ENCODE results near the gene ZNF423.
"Not testable (repeated sequence)": the region's sequence is repeated elsewhere in the genome, so short reads cannot be mapped to it uniquely, and the experiment has no call there.

ZNF423 gene

DNA sequence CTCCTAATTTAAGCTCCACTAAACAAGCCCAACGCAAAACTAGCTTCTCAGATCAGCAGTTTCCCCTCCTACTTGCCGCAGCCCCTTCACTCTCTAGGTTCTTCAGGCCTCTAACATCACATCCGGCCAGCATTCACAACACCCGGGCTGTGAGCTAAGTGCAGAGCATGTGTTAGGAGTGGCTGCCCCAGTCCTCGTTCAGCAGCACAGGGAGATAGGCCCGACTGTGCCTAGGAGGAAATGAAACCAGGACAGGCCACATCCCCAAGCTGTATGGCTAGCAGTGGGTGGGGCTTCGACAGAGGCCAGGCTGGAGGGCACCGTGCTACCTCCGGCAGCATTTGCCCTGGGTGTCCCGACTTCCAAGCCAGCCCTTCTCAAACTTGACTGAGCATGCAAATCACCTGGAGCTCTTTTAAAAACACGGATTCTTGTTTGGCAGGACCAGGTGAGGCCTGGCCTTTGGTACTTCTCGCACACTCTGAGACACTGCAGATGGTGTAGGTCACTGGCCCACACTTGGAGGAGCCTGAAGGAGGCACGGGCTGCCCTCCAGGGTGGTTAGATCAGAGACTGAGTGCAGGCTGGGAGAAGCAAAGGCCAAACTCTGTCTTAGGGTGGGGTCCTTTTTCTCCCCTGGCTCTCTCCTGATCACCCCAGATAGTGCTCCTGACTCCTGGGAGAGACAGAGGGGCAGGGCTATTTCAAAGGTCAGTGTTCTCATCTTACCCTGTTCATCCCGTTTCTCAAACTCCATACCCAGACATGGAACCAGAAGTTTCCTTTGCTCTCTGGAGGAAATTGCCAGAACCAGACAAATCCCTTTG, 280.4 kb downstream of the ZNF423 start:
- no peak for DNase-seq

DNA sequence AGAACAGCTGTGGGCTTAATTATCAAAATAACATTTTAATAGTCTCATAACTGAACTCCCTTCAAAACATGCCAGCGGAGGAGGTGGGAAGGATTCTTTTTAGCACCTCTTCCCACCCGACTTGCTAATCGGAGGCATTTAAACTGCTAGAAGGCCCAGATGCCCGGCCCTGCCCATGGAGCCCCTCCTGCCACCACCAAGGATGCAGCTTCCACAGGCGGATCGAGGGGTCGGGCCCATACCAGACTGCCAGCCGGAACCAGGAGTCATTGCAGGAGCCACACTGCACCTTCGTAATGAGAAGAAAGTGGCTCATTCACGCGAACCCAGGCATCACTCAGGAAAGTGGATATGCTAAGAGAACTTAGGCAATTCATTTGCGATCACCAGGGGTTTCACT, 281.1 kb downstream of the ZNF423 start:
- DNase-seq, result no peak

DNA sequence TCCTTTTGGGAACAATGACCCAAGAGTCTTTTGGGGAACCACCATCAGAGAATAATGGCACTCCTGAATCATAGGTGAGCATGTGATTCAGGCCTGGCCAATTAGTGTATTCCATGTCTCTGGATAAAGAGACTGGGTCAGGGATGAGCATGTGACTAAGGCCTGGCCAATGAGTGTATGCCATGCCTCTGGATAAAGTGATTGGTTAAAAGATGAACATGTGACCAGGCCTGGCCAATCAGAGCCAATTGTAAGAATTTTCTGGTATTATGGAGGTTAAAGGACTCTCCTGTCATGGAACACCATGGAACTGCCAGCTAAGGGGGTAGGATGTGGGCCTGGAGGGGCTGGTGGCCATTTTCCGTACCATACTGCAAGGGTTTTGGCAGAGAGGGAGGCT, 288.0 kb downstream of the ZNF423 start:
- no peak for DNase-seq

DNA sequence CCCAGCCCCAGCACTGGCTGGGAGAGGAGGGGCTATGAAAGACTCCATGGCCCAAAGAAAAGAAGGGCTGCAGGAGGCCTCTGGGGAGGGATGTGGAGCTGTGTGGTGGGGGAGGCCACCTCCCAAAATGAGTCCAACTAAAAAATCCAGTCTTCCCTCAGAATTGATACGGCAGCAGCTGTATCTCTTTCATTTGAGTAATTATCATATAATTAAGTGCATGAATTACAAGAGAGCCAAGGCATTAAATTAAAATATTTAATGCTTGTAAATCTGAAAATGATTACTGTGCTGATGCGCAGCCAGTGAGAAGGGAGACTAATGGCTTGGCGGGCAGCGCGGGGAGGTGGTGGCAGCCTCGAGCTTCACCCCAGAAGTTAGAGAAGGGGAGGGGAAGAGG, 289.5 kb downstream of the ZNF423 start:
- DNase-seq, result no peak

DNA sequence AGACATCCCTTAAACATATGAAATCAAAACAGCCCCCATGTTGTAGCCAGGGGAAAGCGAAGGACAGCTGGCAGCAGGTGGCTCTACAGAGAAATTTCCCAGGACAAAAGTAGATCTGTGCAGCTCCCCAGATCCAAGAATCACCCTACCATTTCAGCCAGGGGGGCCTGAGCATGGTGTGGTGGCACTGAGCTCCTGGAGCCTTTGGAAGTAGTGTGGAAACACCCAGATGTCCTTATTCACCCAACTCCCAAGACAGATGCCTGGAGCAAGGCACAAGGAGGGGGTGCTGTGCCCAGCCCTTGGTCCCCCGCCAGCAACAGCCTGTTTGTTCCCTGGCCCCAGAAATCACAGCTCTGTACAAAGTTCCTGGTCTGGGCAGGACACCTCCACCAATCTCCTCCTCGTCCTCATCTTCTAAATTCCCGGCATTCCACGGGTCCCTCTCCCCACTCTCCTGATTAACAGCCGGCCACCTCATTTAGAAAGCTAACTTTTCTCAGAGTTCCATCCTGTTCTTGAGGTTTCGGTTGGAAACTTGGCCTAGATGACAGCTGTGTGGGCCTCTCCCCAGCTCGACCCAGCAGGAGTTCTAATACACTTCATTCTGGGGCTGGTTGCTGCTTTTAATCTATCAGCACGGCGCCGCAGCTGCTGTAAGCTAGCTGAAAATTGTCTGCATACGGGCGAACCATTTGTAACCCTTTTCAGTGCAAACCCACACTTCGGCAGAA, 291.2 kb downstream of the ZNF423 start:
- no peak for DNase-seq

DNA sequence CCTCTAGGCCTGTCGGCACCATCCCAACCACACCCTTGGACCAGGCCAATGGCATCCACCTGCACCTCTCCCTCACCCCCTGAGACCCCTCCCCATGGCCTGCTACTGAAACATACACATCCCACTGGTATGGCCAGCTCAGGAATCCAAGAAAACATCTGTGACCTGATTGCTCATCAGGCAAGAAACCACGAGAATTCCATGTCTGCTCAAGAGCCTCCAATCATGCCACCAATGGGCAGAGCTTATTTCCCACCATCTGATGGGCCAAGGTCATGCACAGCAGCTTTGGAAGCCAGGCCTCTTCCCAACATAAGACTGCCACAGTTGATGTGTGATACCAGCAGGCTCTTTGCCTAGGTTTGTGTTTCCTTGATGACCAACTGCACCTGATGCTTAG, 292.2 kb downstream of the ZNF423 start:
- no peak for DNase-seq

DNA sequence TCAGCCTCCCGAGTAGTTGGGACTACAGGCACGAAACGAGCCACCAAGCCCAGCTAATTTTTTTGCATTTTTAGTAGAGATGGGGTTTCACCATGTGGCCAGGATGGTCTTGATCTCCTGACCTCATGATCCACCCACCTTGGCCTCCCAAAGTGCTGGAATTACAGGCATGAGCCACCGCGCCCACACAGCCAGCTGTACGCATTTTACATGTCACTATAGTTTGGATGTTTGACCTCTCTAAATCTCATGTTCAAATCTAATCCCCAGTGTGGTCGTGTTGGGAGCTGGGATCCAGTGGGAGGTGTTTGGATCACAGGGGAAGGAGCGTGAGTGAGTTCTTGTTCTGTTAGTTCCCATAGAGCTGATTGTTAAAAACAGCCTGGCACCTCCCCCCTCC, 293.0 kb downstream of the ZNF423 start:
- not testable (repeated sequence) for DNase-seq

DNA sequence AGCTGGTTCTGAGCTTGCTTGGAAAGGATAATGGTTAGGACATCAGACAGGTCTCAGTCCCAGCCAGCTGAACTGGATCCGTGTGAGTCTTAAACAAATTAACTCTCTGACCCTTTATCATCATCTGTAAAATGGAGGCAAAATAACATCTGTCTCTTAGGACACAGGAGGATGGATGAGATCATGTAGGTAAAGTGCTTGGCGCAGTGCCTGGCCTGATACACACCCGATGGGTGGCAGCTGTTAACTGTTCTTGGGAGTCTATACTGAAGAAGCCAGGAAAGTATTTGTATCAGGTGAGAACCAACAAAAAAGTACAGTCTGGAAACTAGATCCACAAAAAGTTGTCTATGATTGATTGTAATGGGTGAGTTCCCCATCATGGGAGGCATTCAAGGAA, 293.7 kb downstream of the ZNF423 start:
- DNase-seq, result no peak

DNA sequence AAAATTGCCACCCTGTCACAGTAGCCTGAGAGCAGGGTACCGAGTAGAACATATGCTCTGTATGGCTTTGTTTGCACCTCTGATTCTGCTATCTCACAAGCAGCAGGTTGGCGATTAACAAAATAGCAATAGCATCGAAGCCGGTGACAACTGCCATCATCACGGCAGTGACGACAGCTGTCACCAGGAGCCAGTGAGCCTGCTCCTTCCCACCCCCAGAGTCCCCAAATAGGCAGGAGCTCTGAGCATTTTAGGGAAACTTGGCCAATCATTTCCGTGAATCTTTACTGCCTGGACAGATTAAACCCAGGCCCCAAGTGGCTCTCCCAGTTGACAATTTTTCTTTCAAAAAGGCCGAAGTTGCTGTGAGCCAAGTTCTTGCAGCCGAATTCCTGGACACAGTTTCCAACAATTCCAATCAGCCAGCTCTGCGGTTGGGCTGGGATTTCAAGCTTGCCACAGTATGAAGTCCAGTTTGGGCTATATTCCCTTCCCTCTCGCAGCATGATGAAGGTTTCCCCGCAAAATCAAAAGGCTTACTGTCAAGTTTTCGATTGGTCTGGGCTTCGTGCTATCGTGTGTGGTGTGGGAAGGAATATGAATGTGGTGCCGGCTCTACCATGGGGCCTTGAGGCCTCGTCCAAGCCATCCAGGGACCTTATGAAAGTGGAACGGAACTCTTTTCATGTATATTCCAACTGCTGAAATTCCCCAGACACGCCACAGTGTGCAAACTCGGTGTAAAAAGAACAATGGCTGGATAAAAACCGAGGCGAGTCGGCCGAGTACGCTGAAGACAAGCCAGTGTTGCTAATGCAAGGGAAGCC, 295.7 kb downstream of the ZNF423 start:
- DNase-seq, result no peak

DNA sequence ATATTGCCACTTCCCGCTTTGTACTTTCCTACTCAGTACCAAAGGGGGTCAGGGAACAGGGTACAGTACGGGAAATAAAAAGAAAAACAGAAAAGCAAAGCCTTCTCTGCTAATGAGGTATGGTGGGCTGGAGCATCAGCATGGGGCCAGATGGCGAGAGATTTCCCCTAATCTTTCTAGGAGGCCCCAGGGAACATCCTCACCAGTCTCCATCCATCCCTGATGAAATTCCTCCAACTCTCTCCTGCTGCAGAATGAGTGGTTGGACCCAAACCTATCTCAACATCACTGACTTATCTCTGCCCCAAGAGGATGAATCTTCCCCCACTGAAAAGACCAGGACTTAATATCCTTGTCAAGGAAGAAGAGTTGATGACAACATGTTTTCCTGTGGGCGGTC, 296.7 kb downstream of the ZNF423 start:
- no peak for DNase-seq

DNA sequence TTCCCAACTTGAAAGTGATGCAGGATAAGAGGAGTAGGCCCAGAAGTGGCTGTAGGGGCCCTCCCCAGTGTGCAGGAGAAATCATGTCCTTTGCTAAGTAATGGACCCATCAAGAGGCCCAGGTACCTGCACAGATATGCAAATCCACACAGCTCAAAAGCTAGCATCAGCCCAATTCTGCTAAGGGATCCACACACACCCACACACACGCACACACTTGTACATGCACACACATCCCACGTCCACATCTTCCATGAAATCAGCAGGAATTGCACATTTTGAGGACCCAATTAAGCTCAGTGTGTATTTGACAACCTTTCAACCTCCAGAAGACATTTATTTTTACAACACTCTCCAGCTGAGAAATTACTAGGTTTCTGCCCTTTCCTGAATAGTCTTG, 297.5 kb downstream of the ZNF423 start:
- no peak for DNase-seq

DNA sequence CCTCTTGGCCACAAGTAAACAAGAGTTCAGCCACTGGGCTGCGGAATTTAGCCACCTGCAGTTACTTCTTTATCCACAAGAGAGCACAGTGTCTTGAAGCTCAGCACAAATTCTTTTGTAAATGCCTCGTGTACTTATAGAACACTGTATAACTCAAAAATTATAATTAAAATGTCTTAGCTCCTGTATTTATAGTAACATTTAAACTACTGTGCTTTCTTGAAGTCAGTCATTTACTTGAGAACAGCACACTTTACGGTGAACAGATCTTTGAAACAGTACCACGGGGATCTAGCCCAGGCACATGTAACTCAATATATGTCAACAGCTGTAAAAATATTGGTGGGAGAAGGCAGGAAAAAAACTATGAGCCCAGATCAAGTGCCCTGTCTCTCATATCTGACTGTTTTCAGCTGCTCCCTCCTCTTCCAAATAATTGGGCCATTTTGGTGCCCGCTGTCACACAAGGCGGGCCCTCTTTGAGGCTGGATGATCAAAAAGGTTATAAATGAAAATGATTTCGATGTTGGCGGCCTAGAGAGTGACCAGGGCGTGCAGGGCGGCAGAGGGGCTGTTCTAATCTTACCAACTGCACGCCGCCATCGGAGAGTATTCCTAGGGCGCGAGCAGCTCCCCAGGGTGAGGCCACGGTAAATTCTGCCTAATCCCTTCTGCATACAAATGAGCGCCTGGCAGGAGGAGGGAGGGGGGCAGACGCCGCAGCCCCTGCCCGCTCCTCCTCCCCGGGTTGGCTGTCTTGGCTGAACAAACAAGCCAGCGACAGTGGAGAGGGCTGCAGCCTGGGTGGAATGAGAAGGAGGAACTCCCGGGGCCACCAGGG, 299.1 kb downstream of the ZNF423 start:
- DNase-seq, result no peak

DNA sequence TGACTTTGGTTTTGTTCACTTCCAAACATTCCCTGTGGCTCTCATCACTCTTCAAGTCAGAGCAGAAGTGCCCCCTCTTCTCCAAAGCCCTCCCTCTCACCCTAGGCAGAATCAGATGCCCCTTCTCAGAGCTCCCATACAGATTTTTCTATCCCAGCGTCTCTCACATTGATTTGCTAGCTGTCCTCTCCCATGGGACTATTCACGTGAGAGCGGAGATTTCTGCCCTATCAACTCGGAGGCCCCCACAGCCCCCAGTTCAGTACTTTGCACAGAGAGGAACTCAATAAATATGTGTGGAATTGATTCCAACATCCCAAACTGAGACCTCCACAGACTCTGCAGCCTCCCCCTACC, 299.7 kb downstream of the ZNF423 start:
- DNase-seq, result no peak

DNA sequence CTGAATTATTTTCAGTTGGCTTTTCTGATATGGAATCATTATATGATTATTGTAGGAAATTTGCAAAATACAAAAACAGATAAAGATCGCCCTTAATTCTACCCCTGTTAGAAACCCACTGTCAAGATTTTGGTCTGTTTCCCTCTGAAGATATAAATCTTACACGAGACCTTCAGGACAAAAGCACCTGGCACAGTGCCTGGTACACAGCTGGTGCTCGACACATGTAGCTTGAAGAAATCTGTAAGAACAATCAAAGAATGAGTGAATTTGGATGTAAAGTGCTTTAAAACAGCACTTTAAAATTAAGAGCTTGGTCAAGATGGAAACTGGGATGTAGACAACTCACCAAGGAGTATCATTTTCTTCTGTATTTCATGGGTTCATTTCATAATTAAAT, 301.2 kb downstream of the ZNF423 start:
- no peak for DNase-seq

DNA sequence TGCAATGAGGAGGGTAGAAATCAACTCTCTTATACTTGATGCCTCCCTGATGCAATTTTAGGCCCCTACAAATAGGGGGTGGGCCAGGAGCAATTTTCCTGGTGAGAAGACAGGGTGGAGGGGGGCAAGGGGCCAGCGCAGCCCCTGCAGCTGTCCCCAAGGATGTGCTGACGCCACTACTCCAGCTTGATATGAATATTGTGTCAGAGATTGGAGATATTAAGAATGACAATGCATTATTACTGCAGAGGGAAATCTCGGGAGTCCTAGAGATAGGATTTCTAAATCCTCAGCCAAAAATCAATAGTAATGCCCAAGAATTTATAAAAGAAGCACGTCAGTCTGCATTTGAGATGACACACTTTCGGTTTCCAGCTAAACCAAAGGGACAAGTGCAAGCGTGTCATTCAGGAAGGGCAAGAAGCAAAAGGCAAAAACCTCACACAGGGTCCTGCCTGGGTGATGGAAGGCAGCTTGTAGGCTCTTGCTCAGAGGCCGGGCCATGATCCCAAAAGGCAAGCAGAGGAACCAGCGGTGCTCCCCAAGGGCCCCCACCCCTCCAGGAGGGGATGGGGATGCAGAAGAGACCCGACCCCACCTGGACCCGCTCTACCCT, 303.5 kb downstream of the ZNF423 start:
- DNase-seq, result no peak

DNA sequence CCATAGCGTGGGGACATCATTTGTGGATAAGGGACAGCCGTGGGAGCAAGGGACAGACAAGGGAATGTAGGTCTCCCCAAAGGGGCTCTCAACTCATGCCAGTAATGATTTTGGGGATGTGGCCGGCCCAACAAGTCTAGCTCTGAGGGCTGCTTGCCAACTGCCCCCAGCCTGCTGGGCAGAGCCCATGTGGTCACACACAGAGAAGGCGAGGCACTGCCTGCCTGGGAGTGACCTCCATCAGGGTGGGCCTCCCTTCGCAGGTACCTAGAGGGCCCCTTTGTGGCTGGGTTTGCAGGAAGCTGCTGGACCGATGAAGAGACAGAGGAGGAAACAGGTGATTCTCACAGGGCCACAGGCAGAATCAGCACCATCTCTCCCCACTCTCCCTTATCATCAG, 305.2 kb downstream of the ZNF423 start:
- no peak for DNase-seq

DNA sequence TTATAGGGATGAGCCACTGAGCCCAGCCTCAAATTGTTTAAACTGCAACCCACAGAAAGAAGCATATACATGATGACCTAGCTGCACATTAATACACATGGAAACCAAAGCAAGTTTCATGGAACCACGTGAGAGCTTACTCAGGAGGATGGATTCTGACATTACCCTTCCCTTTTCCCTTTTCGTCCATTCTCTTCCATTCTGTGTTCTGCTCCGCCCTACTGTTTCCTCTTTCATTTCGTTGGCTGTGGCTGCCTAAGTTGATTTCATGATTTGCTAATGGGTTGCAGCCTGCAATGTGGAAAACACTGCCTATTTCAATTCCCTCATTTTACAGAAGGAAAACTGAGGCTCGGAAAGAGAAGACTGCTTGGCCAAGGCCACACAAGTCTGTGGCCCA, 305.8 kb downstream of the ZNF423 start:
- no peak for DNase-seq

DNA sequence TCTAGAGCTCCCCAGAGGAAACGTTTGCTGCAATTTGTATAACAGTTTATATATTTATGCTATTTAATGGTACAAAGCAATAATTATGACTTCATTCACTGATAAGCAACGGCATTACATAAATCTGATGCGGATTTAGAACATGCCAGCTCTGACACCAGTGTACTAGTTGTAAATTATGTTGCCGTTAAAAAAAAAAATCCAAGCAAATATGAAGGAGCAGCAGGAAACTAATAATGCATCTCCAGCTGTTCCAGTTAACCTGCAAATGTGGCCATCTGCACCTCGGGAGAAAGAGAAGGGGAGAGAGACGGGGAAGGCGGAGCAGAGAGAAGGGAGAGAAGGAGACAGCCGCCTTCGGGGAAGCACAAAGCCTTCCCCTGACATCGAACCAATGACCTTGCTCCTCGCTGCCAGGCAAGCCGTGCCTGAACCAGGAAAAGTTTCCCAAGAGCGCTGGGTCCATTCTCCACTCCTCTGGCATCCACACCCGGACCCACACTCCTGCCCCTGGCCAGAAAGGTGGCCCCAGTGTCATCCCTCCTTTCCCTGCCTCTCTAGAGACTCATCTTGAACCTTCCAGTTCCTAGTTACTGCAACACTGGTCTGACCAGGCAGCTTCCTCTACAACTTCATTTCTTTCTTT, 307.5 kb downstream of the ZNF423 start:
- no peak for DNase-seq

DNA sequence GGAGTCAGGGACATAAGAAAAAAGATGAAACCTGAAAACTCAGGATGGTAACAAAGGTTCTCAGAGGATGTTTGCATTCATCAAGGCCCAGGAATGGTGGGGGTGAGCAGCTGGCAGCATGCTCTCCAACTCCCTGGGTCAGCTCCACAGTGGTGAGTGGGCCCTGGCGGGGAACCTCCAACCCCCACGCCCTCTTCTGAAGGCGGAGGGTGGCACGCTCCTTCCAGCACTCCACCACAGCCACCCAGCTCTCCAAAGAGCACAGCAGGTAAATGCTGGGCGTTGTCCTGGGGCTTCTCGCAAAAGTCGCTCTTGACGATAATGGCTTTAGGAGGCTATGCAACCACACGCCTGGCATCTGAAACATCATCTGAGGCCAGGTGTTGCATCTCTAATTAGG, 308.5 kb downstream of the ZNF423 start:
- no peak for DNase-seq

DNA sequence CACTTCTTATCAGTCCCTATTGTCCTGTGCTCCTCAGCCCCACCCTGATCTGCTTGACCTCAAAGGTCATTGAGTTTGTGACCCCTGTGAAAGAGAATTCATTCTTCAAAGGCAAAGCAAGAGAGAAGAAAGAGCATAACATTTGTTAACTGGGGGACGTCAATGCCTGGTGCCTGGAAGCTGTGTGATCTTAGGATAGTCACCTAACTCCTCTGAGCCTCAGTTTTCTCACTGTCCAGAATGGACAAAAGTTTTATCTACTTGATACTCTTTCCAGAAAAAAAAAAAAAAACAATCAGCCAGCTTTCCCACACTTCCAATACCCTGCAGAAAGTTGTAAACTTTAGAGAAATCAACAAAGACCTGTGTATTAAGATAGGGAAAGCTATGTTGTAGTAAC, 309.2 kb downstream of the ZNF423 start:
- DNase-seq, result no peak

DNA sequence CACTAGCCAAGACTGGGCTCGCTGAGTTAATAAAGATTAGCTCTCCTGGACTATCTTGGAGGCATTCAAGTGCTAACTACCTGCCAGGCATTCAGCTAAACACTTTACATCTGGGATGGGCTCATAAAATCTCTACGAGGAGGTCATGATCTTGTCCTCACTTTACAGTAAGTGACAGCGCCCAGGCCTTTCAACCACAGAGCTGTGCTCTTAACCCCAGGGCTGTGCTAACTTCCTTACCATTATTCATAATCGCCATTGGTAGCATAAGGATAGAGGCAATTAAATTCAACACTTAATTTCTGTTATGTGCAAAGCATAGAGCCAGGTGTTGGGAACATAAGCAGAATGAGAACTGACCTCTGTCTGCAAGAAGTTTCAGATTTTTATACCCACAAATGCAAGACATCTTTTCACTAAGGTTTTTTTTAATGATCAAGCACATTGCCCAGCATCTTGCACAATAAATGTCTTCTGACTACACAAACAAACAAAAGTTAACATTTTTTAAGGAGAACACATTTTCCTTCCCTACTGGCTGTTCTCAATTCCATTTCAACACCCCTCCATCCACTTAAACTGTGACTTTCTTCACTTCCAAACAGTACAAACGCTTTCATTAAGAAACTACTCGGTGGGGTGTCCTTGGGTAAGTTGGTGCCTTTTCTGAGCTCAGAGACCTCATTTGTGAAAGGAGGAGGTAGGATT, 310.0 kb downstream of the ZNF423 start:
- no peak for DNase-seq

Data from effector CD4-positive, alpha-beta T cell (primary cell).